GM19099 (cell line): ENCODE data around the gene FBL.

Experiments used
- POLR2A ChIP-seq: IDR thresholded peaks from 3 replicates; pipeline ENCODE4 v1.6.1; 2011; ENCODE audit warnings: low read depth; ENCODE audit not compliant: insufficient read length; ENCODE audit errors: extremely low read depth

Gene FBL

DNA sequence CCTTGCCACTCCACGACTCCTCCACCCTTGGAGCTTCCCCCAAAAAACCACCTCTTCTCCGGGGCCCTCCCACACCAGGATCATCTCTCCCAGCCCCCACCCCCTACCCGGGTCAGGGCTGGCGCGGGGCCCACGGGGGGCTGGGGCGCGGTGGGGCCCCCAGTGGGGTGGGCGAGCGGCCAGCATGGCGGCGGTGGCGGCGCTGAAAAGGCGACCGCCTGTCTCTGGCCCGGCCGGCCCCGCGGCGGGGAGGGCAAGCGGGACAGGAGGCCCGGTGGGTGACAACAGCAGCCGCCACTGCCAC, 13.1 kb downstream of the FBL start:
- no peak for TF ChIP-seq POLR2A

DNA sequence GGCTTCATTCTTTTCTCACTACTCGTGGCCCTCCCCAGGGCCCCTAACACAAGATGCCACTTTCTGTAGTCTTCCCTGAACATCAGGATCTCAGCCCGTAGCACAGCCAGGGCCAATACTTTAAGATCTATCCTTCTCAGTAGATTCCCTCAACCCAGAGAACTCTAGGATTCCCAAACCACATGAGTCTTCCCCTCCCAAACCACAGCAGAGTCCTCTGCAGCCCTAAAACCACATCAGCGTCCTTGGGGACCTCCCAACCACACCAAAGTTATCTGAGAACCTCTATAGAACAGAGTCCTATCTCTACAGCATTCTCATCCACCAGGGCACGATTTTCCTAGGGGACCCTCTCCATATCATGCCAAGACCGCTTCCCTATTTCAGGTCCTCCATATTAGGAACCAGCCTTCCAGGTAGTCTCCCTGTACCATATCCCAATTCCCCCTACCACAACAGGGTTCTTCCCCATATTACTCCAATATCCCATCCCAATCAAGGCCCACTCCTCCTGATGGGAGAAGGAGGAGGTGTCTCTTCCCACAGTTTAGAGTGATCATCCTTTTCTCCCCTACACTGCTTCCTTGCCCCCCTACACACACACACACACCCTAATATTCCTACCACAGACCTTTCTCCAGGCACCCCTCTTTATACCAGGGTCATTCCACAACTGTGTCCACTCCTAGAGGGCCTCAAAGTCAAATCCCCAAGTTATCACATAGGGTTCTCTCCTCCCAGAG, 13.7 kb downstream of the FBL start:
- TF ChIP-seq POLR2A = no peak

DNA sequence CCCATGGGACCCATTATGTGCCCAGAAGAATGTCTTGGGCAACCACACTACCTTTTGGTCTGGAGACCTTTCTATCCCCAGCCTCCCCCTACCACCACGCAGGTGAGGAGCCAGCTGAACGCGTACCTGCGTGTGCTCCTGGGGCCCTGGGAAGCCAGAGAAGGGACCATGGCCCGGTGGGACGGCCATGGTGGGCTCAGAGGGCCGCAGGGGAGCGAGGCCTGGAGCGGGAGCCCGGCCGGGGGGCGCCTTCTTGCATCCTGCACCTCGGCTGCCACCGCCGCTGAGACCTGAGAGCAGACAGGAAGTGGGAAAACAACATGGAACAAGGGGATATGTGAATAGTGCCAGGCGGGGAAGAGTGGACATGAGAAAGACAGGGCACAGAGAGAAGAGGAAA, 14.5 kb downstream of the FBL start:
- no peak for TF ChIP-seq POLR2A

GRCh38 chr19:39830847-39831246, 15.3 kb downstream of the FBL start:
- TF ChIP-seq POLR2A = no peak

GRCh38 chr19:39830406-39830805, 15.8 kb downstream of the FBL start:
- TF ChIP-seq POLR2A = no peak

- TF ChIP-seq POLR2A = no peak
These were observed 16.4 kb downstream of the FBL start for GRCh38 chr19:39829702-39830275.

GRCh38 chr19:39828654-39829032, 17.5 kb downstream of the FBL start:
- TF ChIP-seq POLR2A = no peak

GRCh38 chr19:39828015-39828653, 18.0 kb downstream of the FBL start:
- no peak for TF ChIP-seq POLR2A

DNA sequence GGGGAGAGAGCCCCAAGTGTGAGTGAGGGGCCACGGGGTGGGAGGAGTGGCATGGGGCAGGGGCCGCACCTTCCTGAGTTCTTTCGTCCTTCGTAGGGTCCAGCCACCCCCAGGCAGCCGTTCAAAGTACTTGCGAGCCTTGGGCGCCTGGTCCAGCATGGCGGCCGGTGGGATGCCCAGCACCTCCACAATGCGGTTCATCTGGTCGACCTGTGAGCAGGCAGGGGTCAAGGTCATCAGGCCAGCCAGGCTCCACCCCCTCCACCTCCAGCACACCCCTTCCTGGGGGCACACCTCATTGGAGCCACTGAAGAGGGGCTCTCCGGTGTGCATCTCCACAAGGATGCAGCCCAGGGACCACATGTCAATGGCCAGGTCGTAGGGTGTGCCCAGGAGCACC, 19.0 kb downstream of the FBL start:
- TF ChIP-seq POLR2A = no peak

DNA sequence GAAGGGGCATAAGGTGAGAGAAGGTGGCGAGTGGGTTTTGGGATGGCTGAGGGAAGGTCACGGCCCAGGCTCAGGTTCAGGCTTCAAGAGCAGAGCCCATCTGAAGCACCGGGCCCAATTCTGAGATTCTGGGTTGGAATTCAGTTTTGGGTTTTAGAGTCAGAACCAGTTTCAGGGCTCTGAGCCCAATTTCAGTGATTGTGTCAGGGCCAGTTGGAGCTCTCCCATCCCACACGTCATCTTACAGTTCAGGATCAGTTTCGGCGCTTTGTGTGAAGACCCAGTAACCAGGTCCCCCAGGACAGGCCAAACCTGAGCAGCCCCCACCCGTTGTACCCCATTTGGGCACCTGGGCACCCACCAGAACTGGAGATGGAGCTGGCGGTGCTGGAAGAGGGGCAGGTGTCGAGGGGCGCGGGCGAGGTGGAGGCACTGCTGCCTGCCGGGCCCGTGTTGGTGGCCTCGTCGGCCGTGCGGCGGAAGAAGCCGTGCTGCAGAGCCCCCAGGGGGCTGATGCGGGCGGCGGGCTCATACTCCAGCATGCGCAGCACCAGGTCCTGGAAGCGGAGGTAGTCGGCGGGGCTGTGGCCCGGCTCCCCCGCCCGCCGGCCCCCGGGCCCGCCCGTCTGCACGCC, 19.8 kb downstream of the FBL start:
- TF ChIP-seq POLR2A = no peak

DNA sequence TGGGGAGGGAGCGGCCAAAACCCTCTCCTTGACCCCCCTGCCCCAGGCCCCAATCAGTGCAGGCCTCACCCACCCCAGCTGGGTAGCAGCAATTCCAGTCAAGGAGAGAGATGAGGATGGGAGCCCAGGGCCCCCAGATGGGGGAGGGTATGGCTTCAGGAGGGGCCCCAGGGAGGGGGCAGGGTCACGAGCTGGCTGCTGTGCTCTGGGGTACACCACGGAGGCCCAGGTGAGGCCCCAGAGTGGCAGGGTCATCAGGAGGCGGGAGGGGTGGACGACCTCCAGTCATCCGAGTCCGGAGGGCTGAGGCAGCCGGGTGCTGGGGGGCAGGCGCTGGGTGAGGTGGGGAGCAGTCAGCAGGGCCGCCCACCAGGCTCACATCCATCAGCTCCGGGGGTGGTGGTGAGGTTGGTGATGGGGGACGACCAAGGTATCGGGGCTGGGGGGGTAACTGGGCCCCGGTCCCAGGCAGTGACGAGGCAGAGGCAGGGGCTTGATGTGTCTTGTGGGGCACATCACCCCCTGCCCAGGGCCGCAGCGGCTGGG, 20.6 kb downstream of the FBL start:
- TF ChIP-seq POLR2A = no peak

GRCh38 chr19:39825093-39825463, 21.1 kb downstream of the FBL start:
- TF ChIP-seq POLR2A = no peak

DNA sequence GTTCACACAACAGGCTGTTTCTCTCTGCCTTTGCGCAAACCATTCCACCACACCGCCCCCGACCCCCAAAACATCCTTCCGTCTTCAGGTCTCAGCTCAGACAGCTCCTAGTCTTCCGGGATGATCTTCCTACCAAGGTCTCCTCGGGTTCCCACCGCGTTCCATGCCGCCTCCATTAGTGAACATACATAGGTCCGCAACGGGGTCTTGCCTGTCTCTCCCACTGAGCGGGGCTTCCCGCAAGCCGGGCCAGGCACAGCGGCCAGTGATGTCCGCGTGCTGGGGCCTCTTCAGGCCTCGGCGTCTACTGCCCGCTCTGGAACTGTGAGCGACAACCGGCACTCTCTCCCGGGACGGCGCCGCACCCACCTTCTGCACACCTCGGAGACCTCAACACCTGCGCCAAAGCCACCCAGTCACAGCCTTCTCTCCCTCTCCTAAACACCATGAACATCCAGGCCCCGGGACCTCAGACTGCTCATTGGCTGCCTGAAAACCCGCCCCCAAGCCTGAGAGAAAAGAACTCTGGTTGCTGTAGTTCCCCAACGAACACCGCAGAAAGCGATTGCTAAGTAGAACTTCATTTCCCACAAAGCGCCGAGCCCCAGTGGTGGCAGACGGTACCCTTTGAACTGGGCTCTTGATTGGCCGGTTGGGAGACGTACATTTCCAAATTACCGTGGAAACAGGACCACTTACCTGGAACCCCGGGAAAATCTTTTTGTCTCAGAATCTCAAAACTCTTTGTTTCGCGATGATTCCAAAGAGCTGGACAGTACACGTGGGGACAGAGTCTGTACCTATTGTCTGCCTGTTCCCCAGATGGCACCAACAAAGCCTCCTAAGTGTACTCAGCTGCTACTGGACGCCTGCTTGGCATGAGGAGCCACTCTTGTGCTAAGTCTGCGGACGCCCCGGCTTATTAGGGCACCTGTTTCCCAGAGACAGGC, 21.8 kb downstream of the FBL start:
- peak; percentile 66 for TF ChIP-seq POLR2A

GRCh38 chr19:39823686-39824085, 22.5 kb downstream of the FBL start:
- no peak for TF ChIP-seq POLR2A

GRCh38 chr19:39820696-39821095, 25.5 kb downstream of the FBL start:
- no peak for TF ChIP-seq POLR2A
